ENCODE results near the gene GRHL3. TPM values are rescaled to one million over a fixed set of nuclear protein-coding genes. Genes with fewer than 3 reads are reported as not detected.

The GRHL3 gene
- total RNA-seq, 2 donors from 2014 or later: 8.1 to 8.4 TPM

- WGBS: 85% methylated on average over 3 of the region's 3 CpGs
- Histone ChIP-seq H3K36me3 (no peaks in the 10 kb centered on the region), H3K4me3 (no peak overlapping the region), H3K27me3 (replicated peaks; ENCODE audit: insufficient read depth) (no peaks in the 10 kb centered on the region), H3K27ac (peak overlapping the region in 1 of 2 donors; percentile 25), H3K9me3 (no peaks in the 10 kb centered on the region), H3K4me1 (replicated peaks) (no peaks in the 10 kb centered on the region)
- no peak for TF ChIP-seq POLR2A (IDR thresholded peaks at IDR 0.05)
- TF ChIP-seq, protein P1, sequence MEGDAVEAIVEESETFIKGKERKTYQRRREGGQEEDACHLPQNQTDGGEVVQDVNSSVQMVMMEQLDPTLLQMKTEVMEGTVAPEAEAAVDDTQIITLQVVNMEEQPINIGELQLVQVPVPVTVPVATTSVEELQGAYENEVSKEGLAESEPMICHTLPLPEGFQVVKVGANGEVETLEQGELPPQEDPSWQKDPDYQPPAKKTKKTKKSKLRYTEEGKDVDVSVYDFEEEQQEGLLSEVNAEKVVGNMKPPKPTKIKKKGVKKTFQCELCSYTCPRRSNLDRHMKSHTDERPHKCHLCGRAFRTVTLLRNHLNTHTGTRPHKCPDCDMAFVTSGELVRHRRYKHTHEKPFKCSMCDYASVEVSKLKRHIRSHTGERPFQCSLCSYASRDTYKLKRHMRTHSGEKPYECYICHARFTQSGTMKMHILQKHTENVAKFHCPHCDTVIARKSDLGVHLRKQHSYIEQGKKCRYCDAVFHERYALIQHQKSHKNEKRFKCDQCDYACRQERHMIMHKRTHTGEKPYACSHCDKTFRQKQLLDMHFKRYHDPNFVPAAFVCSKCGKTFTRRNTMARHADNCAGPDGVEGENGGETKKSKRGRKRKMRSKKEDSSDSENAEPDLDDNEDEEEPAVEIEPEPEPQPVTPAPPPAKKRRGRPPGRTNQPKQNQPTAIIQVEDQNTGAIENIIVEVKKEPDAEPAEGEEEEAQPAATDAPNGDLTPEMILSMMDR (IDR thresholded peaks at IDR 0.05): no peak
- TF ChIP-seq POLR2AphosphoS5 (IDR thresholded peaks at IDR 0.05): no peak
- intact Hi-C loops (cut with DNase I): loop anchor here (10.0 kb wide), 1 partner anchor 106 kb away; no protein-coding TSS in a partner anchor
- no peak for DNase-seq (ENCODE audit: low spot score)
Measured at GRCh38 chr1:24311234-24311633, 7.9 kb upstream of the GRHL3 start.

DNA sequence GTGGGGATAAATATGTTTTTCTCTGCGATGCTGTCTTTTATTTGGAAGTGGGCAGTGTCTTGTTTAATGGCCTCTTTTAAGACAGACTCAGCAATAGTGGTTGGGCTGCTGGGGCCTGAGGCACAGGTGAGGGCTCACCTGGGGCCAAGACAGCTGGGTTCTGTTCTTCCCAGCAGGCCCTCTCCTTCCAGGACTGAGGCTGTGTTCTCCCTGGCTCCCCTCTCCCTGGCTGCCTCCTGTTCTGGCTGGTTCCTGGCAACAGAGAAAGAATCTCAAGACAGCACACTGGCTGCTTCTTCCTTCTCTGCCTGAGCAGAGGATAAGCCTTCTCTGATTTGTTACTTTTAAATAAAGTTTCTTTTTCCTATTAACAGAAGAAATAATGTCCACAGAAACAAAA lies 7.4 kb upstream of the GRHL3 start:
- Histone ChIP-seq H3K4me3 (no peak overlapping the region), H3K36me3 (no peaks in the 10 kb centered on the region), H3K4me1 (replicated peaks) (no peaks in the 10 kb centered on the region), H3K27ac (peak overlapping the region; percentile 25 to 30), H3K27me3 (replicated peaks; ENCODE audit: insufficient read depth) (no peaks in the 10 kb centered on the region), H3K9me3 (no peaks in the 10 kb centered on the region)
- intact Hi-C loops (cut with DNase I): loop anchor here (10.0 kb wide), 1 partner anchor 107 kb away; no protein-coding TSS in a partner anchor
- DNase-seq (ENCODE audit: low spot score): no peak
- WGBS: 55% methylated on average over 1 of the region's 1 CpG
- no peak for TF ChIP-seq POLR2A (IDR thresholded peaks at IDR 0.05)
- TF ChIP-seq, protein P1 (IDR thresholded peaks at IDR 0.05): no peak
- TF ChIP-seq POLR2AphosphoS5 (IDR thresholded peaks at IDR 0.05): no peak

- WGBS: 70% methylated on average over 6 of the region's 6 CpGs
- no peak overlapping the region for H3K4me3 ChIP-seq
- H3K9me3 ChIP-seq: no peaks in the 10 kb centered on the region
- intact Hi-C loops (cut with DNase I): loop anchor here (10.0 kb wide), 1 partner anchor 111 kb away; no protein-coding TSS in a partner anchor
- no peak for TF ChIP-seq POLR2AphosphoS5 (IDR thresholded peaks at IDR 0.05)
- no peak for TF ChIP-seq POLR2A (IDR thresholded peaks at IDR 0.05)
- TF ChIP-seq, protein P1 (IDR thresholded peaks at IDR 0.05): no peak
- no peak overlapping the region for H3K27ac ChIP-seq
- H3K36me3 ChIP-seq: no peaks in the 10 kb centered on the region
- H3K27me3 ChIP-seq (replicated peaks; ENCODE audit: insufficient read depth): no peaks in the 10 kb centered on the region
- H3K4me1 ChIP-seq (replicated peaks): no peaks in the 10 kb centered on the region
- no peak for DNase-seq (ENCODE audit: low spot score)
Measured at GRCh38 chr1:24315391-24315790, 3.8 kb upstream of the GRHL3 start.

DNA sequence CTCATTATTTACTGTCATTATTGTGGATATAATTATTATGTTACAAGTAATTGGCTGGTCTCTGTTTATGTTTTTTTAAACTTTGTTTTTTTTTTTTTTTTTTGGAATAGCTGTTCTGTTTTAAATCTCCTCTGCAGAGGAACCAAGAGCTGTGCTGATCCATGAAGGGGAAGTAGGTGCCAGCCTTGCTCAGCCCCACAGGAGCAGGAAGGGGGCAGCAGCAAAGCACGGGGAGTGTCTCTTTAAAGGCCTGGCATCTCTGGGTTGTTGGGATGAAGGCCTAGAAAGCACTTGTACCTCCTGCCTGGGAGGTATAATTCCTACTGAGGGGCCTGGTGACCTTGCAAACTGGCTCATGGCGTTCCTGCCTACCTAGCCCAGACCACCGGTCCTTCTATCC lies 2.5 kb upstream of the GRHL3 start:
- Histone ChIP-seq H3K4me1 (replicated peaks) (no peaks in the 10 kb centered on the region), H3K4me3 (no peak overlapping the region), H3K36me3 (no peaks in the 10 kb centered on the region), H3K27me3 (replicated peaks; ENCODE audit: insufficient read depth) (no peaks in the 10 kb centered on the region), H3K27ac (peak overlapping the region in 1 of 2 donors; percentile 20), H3K9me3 (no peaks in the 10 kb centered on the region)
- 25% methylated on average over 3 of the region's 3 CpGs for WGBS
- no peak for DNase-seq (ENCODE audit: low spot score)
- intact Hi-C loops (cut with DNase I): loop anchor here (10.0 kb wide), 1 partner anchor 112 kb away; no protein-coding TSS in a partner anchor
- no peak for TF ChIP-seq POLR2AphosphoS5 (IDR thresholded peaks at IDR 0.05)
- TF ChIP-seq, protein P1 (IDR thresholded peaks at IDR 0.05): no peak
- no peak for TF ChIP-seq POLR2A (IDR thresholded peaks at IDR 0.05)

DNA sequence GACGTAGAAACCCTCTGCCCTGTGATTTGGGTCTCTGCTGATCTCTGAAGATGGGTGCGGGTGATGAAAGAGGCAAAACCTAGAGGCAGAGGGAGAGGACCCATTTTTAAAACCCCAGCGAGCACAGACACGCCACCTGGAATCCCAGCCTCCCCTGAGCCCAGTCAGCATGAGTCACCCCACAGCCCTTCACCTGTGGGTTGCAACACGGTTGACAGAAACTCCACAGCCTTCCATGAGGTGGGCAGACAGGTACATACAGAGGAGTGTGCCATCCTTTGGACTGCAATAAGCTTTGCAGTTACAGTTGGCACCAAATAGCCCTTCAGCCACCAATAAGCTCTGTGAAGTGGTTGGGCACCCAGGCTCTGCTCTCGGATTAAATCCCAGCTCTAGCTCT lies 2.1 kb upstream of the GRHL3 start:
- intact Hi-C loops (cut with DNase I): loop anchor here (10.0 kb wide), 1 partner anchor 112 kb away; no protein-coding TSS in a partner anchor
- H3K27me3 ChIP-seq (replicated peaks; ENCODE audit: insufficient read depth): no peaks in the 10 kb centered on the region
- DNase-seq (ENCODE audit: low spot score): peak; percentile 72

More for the DNA sequence above, 2.1 kb upstream of the GRHL3 start:
- Histone ChIP-seq H3K9me3 (no peaks in the 10 kb centered on the region), H3K4me1 (replicated peaks) (peaks cover 1% of the 10 kb centered on the region), H3K36me3 (no peaks in the 10 kb centered on the region), H3K4me3 (no peak overlapping the region), H3K27ac (peak overlapping the region in 1 of 2 donors; percentile 20)
- TF ChIP-seq, protein P1 (IDR thresholded peaks at IDR 0.05): no peak
- TF ChIP-seq POLR2A (IDR thresholded peaks at IDR 0.05) (no peak), POLR2AphosphoS5 (IDR thresholded peaks at IDR 0.05) (peak; percentile 50)
- WGBS: 46% methylated on average over 6 of the region's 6 CpGs

Measured in prostate gland (tissue), 2 donors.